Trophoblast cell (in vitro differentiated cells and primary cell): Measurements from ENCODE around the gene DTYMK.
"Not testable (repeated sequence)": the region's sequence is repeated elsewhere in the genome, so short reads cannot be mapped to it uniquely, and the experiment has no call there.

Experiments
- DNase-seq, 2 donors: peaks; one replicate each; pipeline ENCODE4 v3.0.0-alpha.2; 2016
- H2AFZ ChIP-seq: 2 replicates; pipeline ENCODE4 v1.6.1; 2013; ENCODE audit warnings: low read length, moderate library complexity, mild to moderate bottlenecking; ENCODE audit not compliant: insufficient read depth, poor library complexity
- H2AK5ac ChIP-seq: 2 replicates; pipeline ENCODE4 v1.6.1; 2013; ENCODE audit warnings: mild to moderate bottlenecking, low read length
- H2BK120ac ChIP-seq: 2 replicates; pipeline ENCODE4 v1.6.1; 2013; ENCODE audit warnings: low read length, mild to moderate bottlenecking, moderate library complexity; ENCODE audit not compliant: insufficient read depth, poor library complexity
- H2BK12ac ChIP-seq: 2 replicates; pipeline ENCODE4 v1.6.1; 2013; ENCODE audit warnings: mild to moderate bottlenecking, low read length, moderate library complexity
- H2BK5ac ChIP-seq: 2 replicates; pipeline ENCODE4 v1.6.1; 2013; ENCODE audit warnings: low read length, low read depth, moderate library complexity, mild to moderate bottlenecking; ENCODE audit not compliant: poor library complexity
- H3K14ac ChIP-seq: 2 replicates; pipeline ENCODE4 v1.6.1; 2013; ENCODE audit warnings: mild to moderate bottlenecking, low read length
- H3K18ac ChIP-seq: 2 replicates; pipeline ENCODE4 v1.6.1; 2013; ENCODE audit warnings: mild to moderate bottlenecking, low read length
- H3K23ac ChIP-seq: 2 replicates; pipeline ENCODE4 v1.6.1; 2013; ENCODE audit warnings: low read length
- H3K27ac ChIP-seq: 2 replicates; pipeline ENCODE4 v1.5.1; 2013; ENCODE audit warnings: low read depth, mild to moderate bottlenecking, inconsistent platforms, low read length, moderate library complexity
- H3K27me3 ChIP-seq: 2 replicates; pipeline ENCODE4 v1.6.1; 2013; ENCODE audit warnings: inconsistent platforms, mild to moderate bottlenecking, low read length, moderate library complexity; ENCODE audit not compliant: insufficient read depth
- H3K36me3 ChIP-seq, 2 experiments: 1 replicate in 1 of 2; 2 replicates in 1 of 2; pipeline ENCODE4 v1.6.1; 2013; ENCODE audit warnings: low read length in 2 of 2, mild to moderate bottlenecking in 2 of 2, moderate library complexity in 1 of 2; ENCODE audit not compliant: insufficient read depth in 2 of 2, control insufficient read depth in 1 of 2
- H3K4ac ChIP-seq: 2 replicates; pipeline ENCODE4 v1.6.1; 2013; ENCODE audit warnings: low read depth, mild to moderate bottlenecking, low read length, moderate library complexity
- H3K4me1 ChIP-seq, 2 experiments: 1 replicate in 1 of 2; 2 replicates in 1 of 2; pipeline ENCODE4 v1.6.1; 2013; ENCODE audit warnings: low read length in 2 of 2, mild to moderate bottlenecking in 2 of 2, moderate library complexity in 1 of 2; ENCODE audit not compliant: insufficient read depth in 2 of 2, control insufficient read depth in 1 of 2
- H3K4me2 ChIP-seq: 2 replicates; pipeline ENCODE4 v1.6.1; 2013; ENCODE audit warnings: inconsistent platforms, mild to moderate bottlenecking, low read length, moderate library complexity
- H3K4me3 ChIP-seq: 2 replicates; pipeline ENCODE4 v1.5.1; 2013; ENCODE audit warnings: mild to moderate bottlenecking, low read depth, low read length, inconsistent platforms
- H3K79me1 ChIP-seq: one replicate; pipeline ENCODE4 v1.6.1; 2013; ENCODE audit warnings: low read length
- H3K79me2 ChIP-seq: 2 replicates; pipeline ENCODE4 v1.6.1; 2013; ENCODE audit warnings: low read length, mild to moderate bottlenecking; ENCODE audit not compliant: control insufficient read depth, insufficient read depth, poor library complexity
- H3K9ac ChIP-seq: 2 replicates; pipeline ENCODE4 v1.6.1; 2013; ENCODE audit warnings: mild to moderate bottlenecking, low read length
- H3K9me3 ChIP-seq: 2 replicates; pipeline ENCODE4 v1.6.1; 2013; ENCODE audit warnings: low read depth, mild to moderate bottlenecking, control low read depth, inconsistent platforms, low read length; ENCODE audit not compliant: insufficient read depth
- H4K12ac ChIP-seq: 2 replicates; pipeline ENCODE4 v1.6.1; 2013; ENCODE audit warnings: low read depth, mild to moderate bottlenecking, low read length, moderate library complexity
- H4K8ac ChIP-seq: 2 replicates; pipeline ENCODE4 v1.6.1; 2013; ENCODE audit warnings: low read depth, mild to moderate bottlenecking, low read length, moderate library complexity
- H4K91ac ChIP-seq: one replicate; pipeline ENCODE4 v1.6.1; 2013; ENCODE audit warnings: low read depth, mild to moderate bottlenecking, low read length, moderate library complexity
- WGBS: extraction: QIAGEN DNeasy Blood & Tissue Kit; methylation state at CpG from one replicate; pipeline ENCODE4 v1.1.7; 2013; ENCODE audit warnings: missing lambda C conversion rate; ENCODE audit not compliant: insufficient read length, insufficient coverage; ENCODE audit errors: extremely low coverage; 5-methylcytosine and 5-hydroxymethylcytosine counted together

Gene DTYMK

DNA sequence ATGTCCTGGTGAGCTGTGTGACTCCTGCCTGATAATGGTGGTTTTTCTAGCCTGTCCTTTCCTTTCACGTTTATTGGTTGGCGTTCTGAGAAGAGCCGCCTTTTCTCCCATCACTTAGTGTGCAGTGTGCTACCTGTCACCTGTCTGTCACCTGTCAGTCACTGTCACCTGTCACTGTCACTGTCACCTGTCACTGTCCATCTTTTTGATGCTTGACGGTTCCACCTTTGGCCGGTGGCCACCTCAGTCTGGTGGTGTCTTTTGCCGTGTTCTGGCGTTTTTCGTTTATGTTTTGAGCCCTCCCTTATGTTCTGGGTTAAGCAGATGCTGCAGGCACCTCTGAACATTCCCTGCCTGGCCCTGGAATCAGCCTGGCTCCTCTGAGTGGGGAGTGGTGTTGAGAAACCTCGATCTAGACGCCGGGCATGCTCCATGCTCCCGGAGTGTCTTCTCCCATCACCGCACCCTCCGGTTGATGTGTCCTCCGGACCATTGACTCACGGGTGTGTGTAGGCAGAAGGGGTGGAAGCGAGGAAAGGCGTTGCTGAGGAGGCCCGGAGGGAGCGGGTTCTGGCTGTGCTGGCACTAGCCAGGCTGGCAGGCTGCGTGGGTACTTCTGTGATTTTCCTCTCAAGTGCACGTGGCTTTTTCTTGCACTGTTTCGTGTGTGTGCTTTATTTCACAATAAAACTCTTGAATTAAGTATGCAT lies 20.7 kb downstream of the DTYMK start:
- Histone ChIP-seq H2AK5ac (no peak overlapping the region), H3K36me3 (peaks cover 52 to 59% of the 10 kb centered on the region in 2 experiments), H3K9ac (no peak overlapping the region), H3K79me2 (no peaks in the 10 kb centered on the region), H2BK5ac (no peak overlapping the region), H3K27ac (no peak overlapping the region), H4K8ac (no peak overlapping the region), H2AFZ (no peak overlapping the region), H3K18ac (no peak overlapping the region), H3K79me1 (no peaks in the 10 kb centered on the region), H3K4ac (no peak overlapping the region), H3K27me3 (no peaks in the 10 kb centered on the region), H4K91ac (no peak overlapping the region), H3K23ac (no peak overlapping the region), H3K4me1 (no peaks in the 10 kb centered on the region), H3K14ac (no peak overlapping the region), H3K4me3 (no peak overlapping the region), H3K9me3 (peaks cover 3% of the 10 kb centered on the region), H2BK120ac (no peak overlapping the region), H2BK12ac (no peak overlapping the region), H4K12ac (no peak overlapping the region), H3K4me2 (no peak overlapping the region)
- no CpG with 5 or more reads among the region's 23 CpGs for WGBS
- DNase-seq: no peak

DNA sequence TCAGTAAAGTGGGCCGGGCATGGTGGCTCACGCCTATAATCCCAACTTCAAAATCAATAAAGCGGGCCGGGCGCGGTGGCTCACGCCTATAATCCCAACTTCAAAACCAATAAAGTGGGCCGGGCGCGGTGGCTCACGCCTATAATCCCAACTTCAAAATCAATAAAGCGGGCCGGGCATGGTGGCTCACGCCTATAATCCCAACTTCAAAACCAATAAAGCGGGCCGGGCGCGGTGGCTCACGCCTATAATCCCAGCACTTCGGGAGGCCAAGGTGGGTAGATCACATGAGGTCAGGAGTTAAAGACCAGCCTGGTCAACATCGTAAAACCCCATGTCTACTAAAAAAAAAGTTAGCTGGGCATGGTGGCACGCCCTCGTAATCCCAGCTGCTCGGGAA lies 23.9 kb downstream of the DTYMK start:
- no CpG with 5 or more reads among the region's 24 CpGs for WGBS
- not testable (repeated sequence) for DNase-seq, H3K4me3 ChIP-seq, H3K18ac ChIP-seq, H3K27ac ChIP-seq, H3K9me3 ChIP-seq, H3K14ac ChIP-seq, H3K79me1 ChIP-seq, H3K9ac ChIP-seq, H2BK5ac ChIP-seq, H3K79me2 ChIP-seq, H3K4me1 ChIP-seq, H2AFZ ChIP-seq, H2BK120ac ChIP-seq, H2BK12ac ChIP-seq, H3K23ac ChIP-seq, H2AK5ac ChIP-seq, H4K12ac ChIP-seq, H4K91ac ChIP-seq, H3K4ac ChIP-seq, H3K4me2 ChIP-seq, H4K8ac ChIP-seq, H3K27me3 ChIP-seq
- peaks cover 43 to 53% of the 10 kb centered on the region in 2 experiments for H3K36me3 ChIP-seq

DNA sequence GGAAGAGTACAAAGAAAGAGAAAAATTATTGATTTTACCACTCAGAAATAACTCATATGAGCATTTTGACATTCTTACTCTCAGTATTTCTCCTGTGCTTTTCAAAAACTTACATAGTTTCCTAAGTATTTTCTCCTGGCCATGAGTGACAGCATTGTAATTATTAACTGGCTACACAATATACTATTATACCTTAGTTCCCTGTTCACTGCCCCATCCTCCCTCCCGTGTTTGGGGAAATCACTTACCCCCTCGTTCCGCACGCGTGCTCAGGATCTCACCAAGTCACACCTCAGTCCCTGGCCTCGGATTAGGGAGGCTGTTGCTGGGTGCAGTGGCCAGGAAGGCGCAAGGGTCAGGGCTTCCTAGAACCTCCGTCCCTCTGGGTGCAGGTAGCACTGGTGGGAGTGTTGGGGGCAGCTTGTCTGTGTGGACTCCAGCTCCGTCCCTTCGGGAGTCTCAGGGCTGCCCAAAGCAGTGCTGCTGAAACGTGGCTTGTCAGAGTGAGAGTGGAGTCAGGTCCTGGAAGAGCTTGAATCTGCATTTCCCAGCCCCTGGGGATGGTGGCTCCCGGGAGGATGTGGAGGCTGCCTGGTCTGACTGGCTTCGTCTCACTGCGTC lies 25.9 kb downstream of the DTYMK start:
- H3K14ac ChIP-seq: no peak overlapping the region
- no peak overlapping the region for H2BK5ac ChIP-seq
- H2AK5ac ChIP-seq: no peak overlapping the region
- H3K9me3 ChIP-seq: peaks cover 2% of the 10 kb centered on the region
- no CpG with 5 or more reads among the region's 14 CpGs for WGBS
- H3K18ac ChIP-seq: no peak overlapping the region
- H4K91ac ChIP-seq: no peak overlapping the region
- no peak overlapping the region for H3K4me3 ChIP-seq
- H3K23ac ChIP-seq: no peak overlapping the region
- no peaks in the 10 kb centered on the region for H3K27me3 ChIP-seq
- H3K36me3 ChIP-seq: peaks cover 41 to 50% of the 10 kb centered on the region in 2 experiments
- H2BK120ac ChIP-seq: no peak overlapping the region
- DNase-seq: no peak
- no peak overlapping the region for H3K4me2 ChIP-seq
- no peak overlapping the region for H3K27ac ChIP-seq
- no peaks in the 10 kb centered on the region for H3K79me2 ChIP-seq
- H2AFZ ChIP-seq: no peak overlapping the region
- no peak overlapping the region for H2BK12ac ChIP-seq
- H3K9ac ChIP-seq: no peak overlapping the region
- H4K12ac ChIP-seq: no peak overlapping the region
- H3K4me1 ChIP-seq: peaks cover 3 to 10% of the 10 kb centered on the region in 2 experiments
- H4K8ac ChIP-seq: no peak overlapping the region
- no peak overlapping the region for H3K4ac ChIP-seq
- no peaks in the 10 kb centered on the region for H3K79me1 ChIP-seq

DNA sequence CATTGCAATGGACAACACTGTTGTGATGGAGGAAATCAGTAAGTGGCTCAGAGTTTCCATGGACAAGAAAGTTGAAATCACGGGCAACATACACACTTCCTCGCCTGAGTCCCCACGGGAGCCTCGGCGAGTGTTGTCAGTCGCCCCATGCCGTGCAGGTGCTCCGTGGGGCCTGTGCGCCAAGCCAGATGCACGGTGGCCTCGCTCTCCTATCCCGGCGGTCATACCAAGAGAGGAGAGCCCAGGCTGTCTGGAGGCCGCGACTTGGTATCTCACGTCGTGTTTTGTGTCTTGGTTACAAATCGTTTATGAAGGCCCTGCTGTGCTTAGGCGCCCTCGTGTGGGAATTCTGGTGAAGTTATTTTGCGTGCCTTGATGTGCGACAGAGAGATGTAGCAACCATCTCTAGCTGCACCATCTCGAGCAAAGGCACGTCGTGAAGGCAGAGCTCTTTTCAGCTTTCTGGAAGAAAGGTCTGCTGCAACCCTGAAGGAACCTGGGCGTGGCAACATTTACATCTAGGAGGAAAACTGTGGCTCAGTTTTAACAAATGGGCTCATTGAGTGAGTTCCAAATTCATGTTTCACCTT lies 27.4 kb downstream of the DTYMK start:
- Histone ChIP-seq H2BK12ac (no peak overlapping the region), H3K4me1 (peaks cover 3 to 10% of the 10 kb centered on the region in 2 experiments), H2AK5ac (no peak overlapping the region), H3K4me3 (no peak overlapping the region), H3K4ac (no peak overlapping the region), H3K79me1 (no peaks in the 10 kb centered on the region), H2AFZ (no peak overlapping the region), H2BK5ac (no peak overlapping the region), H4K8ac (no peak overlapping the region), H3K27me3 (no peaks in the 10 kb centered on the region), H3K18ac (no peak overlapping the region), H4K91ac (no peak overlapping the region), H3K9me3 (peaks cover 2% of the 10 kb centered on the region), H3K27ac (no peak overlapping the region), H3K9ac (no peak overlapping the region), H3K36me3 (peaks cover 51 to 61% of the 10 kb centered on the region in 2 experiments), H2BK120ac (no peak overlapping the region), H3K4me2 (no peak overlapping the region), H3K23ac (no peak overlapping the region), H4K12ac (no peak overlapping the region), H3K79me2 (no peaks in the 10 kb centered on the region), H3K14ac (no peak overlapping the region)
- peak; percentile 46 to 85 for DNase-seq
- WGBS: no CpG with 5 or more reads among the region's 26 CpGs
